Measurements from ENCODE around the gene PSMD6.
A peak's percentile ranks its signal among the peaks of the same experiment; 100 is the strongest.

PSMD6 gene

DNA sequence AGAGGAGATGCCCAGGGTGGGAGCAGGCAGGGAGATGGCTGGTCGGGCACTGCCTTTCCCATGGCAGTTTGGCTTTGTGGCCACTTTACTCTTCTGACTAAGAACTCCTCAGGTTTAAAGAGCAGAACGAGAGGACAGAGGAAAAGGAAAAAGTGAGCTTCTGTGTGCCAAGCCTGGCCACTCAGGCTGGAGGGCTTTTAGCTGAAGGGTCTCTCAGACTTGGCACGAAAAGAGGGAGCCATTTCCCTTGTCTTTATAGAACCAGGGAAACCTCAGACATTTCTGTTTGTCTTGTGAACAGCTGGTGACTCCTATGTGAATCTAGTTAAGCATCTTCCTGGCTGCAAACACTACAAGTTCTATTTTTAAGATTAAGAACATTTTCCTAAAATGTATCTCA is 23.3 kb upstream of the PSMD6 start:
- no peak for DNase-seq (ENCODE audit: low spot score)

DNA sequence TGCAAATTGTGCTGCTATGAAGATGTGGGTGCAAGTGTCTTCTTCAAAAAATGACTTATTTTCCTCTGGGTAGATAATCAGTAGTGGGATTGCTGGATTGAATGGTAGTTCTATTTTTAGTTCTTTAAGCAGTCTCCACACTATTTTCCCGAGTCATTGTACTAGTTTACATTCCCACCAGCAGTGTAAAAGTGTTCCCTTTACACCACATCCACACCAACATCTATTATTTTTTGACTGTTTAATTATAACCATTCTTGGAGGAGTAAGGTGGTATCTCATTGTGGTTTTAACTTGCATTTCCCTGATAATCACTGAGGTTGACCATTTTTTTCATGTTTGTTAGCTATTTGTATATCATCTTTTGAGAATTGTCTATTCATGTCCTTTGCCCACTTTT is 19.7 kb upstream of the PSMD6 start:
- no peak for DNase-seq (ENCODE audit: low spot score)

DNA sequence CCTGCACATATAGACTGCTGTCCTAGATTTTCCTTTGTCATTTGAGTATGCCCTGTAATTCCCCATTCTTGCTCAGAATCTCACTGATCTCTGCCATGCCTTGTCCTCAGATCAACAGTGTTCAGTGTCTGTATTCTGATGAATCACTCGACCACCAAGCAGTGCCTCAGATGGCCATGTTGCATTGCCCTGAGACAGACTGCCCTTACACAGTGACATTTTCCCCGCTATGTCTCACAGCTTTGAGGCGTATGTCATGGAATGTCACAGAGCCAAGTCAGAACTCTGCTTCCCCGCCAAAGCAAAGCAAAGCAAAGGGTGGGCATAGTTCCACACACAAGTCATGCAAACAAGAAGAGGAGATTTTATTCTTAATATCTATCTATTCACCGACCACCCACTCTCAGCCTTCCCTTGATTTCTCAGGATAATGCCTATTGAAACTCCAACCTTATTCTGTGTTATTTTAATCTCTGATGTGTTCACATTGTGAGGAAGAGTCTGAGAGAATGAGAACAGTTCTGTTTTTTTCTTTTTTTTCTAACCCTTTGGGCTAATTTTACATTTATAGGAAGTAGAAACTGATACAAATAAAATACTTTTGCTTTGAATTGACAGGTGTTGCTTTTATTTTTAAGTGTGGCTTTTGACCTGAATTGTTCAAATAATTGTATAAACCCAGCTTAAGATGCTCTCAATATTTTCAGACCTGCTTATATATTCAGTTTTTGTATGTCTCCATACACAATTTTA is 16.9 kb upstream of the PSMD6 start:
- DNase-seq (ENCODE audit: low spot score) = no peak

DNA sequence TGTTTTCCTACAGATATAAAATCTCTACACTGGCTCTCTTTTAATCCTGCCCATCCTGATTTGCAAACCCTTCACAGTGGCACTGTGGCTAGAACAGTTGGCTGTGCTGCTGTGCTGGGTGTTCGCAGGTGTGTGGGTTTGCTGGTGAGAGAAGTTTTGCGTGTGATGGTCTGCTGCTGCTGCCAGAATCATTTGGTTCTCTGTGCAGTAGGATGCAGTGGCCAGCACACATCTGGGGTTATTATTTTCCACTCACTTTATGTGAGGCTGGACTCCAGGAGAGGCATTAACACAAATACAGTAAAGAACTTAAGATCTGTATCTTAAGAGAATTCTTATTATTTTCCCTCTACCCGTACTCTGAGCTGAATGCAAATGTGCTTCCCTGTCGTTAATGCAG is 16.0 kb upstream of the PSMD6 start:
- DNase-seq (ENCODE audit: low spot score) = no peak

DNA sequence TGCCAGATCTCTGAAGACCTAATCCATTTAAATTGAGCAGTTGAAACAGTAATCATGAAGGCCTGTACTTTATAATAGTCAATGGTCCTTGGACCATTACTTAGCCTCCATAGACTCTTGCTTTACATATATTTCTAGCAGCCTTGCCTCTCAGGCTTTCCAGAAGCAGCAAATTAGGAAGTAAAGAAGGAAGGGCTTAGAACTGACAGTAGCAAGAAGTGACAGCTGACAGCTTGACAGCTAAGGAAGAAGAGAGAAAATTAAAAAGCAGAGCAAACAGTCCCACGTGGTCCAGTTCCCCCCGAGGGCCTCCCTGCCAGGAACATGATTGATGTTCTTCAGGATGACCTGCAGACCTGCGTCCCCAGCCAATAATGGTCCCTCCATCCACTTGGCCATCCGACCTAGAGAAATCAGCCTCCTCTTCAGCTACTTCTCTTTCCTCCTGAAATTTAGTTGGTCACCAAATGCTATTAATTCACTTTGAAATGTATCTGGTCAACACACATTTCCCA is 15.0 kb upstream of the PSMD6 start:
- no peak for DNase-seq (ENCODE audit: low spot score)

DNA sequence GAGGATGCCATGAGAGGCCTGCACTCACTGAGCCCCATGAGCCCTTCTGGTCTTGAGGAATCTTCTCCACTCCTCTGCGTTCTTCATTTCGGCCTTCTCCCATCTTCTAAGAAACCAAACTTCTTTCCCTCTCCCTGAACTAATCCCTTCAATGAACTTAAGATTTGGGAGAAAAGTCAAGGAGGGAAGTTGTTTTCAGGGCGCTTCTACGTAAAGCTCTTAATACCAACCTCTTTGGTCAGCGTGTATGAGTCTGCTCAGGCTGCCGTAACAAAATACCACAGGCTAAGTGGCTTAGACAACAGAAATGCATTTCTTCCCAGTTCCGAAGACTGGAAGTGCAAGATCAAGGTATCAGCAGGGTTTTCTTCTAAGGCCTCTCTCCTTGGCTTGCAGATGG is 13.8 kb upstream of the PSMD6 start:
- no peak for DNase-seq (ENCODE audit: low spot score)

DNA sequence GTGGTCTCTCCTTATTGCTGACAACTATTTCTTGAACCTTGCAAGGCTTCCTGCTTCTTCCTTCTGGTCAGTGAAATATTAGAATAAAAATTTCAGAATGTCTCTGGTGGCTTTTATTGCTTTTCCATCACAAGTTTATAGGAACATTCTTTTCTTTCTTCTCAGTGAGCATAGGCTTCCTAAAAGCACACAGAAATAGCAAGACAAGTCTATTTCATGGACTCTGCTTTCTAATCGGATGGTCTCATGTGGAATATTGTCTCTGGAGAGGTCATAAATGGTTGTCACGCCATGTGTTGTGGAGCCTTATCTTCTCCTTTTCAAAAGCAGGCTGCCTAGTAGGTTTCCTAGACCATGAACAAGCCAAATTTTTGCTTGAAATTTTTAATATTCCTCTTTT is 9.8 kb upstream of the PSMD6 start:
- DNase-seq (ENCODE audit: low spot score) = no peak

DNA sequence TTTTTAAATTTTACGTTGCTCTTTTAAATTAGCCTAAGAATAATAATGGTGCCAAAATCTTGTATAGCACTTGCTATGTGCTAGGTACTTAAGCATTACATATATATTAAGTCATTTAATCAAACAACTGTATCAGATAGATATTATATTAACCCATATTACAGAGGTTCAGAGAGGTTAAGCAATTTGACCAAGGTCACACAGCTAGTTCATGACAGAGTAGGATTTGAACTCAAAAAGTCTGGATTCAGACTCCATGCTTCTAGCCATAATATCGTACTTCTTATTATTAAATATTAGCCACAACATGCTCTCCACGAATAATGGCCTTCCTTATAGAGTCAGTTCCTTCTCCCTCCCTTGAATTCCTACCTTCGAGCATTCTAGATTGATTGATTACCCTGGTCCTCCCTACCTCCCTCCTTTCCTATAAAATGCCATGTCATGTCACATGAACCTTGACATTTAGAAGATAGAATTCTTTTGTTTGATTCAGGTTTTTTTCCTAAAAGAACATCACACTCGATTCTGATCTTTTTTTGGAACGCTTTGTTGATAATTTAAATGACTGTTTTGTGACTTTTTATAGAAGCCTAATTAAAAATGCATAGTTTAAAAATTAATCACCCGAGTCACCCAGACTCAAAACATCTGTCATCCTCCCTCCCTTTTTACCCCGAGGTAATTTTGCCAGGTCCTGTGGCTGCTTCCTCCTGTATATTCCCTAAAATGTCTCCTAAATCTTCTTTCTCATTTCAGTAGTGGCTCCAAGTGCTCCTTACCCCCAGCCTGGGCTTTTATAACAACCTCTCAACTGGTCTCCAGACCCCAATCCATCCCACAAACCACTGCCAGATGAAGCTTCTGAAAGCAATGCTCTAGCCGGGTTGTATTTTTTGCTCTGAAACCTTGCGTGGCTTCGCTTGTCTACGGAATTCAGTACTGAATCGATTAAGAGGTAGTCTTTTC is 8.5 kb upstream of the PSMD6 start:
- DNase-seq (ENCODE audit: low spot score) = no peak

DNA sequence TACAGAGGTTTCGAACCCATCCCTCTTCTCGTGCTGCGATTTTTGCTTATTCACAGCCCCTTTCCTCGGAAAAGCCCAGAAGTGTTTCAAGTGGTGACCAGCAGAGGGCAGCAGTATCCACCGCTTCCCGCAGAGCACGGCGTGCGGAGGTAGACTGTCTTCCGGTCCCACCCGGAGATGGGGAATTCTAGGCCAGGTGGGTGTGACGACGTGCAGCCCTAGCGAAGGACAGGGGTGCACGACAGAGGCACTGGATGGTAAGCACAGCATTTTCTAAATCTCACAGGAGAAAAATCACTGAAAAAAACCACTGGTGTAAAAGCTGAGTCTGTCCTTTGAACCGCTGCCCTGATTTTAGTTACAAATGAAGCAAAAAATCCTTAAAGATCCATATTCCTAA is 7.4 kb upstream of the PSMD6 start:
- peak; percentile 80 for DNase-seq (ENCODE audit: low spot score)

DNA sequence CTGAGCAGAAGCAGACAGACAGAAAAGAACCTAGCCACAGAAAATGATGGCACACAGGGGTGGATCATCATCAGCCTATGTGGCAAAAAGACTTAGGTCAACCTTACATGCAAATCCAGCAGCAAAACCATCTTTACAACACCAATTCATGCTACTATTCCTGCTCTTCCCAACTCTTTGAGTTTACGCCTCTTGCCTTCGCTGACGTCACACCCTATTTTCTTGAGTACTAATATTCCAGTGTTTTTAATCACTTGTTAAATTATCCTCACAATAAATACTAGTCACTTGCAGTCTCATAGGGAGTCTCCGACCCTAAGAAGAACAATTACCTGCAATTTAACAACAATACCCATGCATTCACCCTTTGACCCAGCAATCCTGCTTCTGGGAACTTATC is 6.0 kb upstream of the PSMD6 start:
- no peak for DNase-seq (ENCODE audit: low spot score)

DNA sequence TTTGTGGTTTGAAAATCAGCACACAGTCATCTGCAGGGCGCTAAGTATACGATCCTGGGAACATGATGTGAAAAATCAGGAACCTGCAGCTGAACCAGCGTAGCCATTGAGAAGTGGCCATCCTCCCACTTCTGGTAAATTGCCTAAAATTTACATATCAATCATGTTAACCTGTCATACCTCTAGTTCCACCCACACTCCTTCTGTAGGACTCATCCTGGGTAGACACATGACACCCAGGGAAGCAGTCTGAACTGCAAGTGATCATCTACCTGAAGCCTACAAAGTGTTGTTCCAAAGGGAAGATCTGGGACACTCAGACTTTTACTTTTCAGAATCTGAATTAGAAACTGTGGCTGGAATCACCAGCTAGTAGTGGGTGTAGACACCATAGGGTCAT is 5.5 kb upstream of the PSMD6 start:
- DNase-seq (ENCODE audit: low spot score) = no peak

DNA sequence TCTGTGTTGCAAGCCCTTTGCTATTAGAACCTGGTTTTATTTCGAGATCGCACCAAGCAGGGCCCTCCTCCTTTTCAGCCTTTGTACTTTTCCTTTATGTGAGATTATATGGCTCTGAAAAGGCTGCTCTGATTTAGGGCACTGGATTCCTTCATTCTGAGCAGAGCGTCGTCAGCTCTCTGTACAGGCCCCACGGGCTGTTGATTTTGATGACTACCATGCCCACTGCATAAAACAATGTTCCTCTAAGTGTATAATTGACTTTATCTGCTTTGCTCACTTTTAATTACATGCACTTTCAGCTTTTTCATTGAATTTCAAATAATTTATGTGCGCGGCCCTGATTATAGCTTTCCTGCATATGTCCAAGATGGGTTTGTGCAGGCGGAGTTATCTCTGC is 4.4 kb upstream of the PSMD6 start:
- DNase-seq (ENCODE audit: low spot score) = no peak

DNA sequence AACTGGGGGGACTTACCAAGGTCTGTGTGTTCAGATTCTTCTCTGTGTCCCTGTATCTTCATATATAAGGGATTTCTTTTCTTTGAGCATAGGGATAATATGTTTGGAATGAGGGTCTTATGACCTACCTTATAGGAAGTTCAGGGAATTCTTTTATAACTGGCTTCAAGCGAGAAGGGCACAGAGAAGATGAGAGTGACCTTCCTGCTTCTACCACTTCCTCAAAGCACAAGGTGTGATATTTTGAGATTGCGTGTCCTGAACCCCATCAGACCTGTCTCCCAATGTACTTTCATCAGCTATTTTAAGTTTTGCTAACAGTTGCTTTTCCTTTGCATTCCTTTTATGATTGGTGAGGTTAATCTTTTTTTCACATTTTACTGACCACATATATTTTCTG is 3.1 kb upstream of the PSMD6 start:
- DNase-seq (ENCODE audit: low spot score) = no peak

DNA sequence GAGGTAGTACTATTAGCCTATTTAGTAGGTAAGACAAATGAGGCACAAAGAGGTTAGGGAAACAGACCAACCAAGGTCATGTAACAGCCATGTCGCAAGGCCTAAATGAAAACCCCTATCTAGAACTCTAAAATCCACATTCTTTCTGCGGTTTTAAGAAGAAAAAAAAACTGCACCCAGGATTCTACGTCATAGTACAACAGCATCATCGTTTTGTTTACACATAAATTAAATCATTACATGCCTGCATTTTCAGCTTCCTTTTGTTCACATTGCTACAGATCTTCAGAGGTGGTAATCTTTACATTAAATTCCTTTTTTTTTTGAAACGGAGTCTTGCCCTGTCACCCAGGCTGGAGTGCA is 548 bp upstream of the PSMD6 start:
- DNase-seq (ENCODE audit: low spot score) = no peak

DNA sequence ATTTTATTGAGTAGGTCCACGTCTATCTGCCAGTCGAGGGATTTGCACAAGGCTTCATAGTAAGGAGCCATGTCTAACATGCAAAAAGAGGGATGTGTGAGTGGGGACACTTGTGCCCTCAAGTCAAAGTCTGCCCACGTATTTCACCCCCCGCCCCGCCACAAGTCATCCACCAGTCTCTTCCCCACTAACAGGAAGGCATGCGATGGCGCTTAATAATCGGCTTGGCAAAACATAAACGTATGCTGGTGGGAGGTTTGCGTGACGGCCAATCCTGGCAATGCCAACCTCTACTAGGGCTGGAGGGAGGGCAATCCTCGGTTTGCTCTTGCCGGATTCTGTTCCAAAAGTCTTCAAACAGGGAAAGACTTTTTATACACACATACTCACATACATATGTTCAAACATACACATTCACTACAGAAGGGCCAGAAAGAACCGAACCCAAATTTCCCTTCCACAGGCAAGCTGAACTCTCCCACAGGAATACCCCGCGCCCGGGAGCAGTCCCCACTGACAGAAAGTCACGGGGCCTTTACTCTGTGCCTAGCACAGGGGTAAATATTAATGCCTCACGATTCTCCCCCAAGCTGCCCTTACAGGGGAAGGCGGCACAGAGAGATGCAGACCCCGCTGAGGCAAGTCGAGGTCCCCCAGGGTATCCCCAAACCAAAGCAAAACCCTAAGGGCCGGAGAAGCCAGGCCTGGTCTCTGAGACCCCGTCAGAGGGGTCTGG is 675 bp downstream of the PSMD6 start:
- no peak for DNase-seq (ENCODE audit: low spot score)

DNA sequence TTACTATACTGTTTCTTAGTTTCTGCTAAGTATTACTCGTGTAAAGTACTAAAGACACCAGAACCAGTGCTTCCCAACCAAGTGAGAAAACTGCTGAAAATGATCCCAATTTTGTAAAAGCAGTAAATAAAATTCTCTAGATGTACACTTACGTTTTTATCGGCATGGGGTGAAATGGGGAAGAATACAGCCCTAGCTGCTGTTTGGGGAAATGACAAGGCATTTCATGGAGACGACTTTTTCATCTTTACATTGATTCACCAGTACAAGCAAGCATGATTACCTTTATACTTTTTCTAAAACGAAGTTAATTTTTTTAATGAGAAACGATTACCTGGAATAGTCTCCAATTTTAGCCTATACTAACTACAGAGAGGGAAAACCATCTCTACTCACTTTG is 1.4 kb downstream of the PSMD6 start:
- DNase-seq (ENCODE audit: low spot score) = no peak

DNA sequence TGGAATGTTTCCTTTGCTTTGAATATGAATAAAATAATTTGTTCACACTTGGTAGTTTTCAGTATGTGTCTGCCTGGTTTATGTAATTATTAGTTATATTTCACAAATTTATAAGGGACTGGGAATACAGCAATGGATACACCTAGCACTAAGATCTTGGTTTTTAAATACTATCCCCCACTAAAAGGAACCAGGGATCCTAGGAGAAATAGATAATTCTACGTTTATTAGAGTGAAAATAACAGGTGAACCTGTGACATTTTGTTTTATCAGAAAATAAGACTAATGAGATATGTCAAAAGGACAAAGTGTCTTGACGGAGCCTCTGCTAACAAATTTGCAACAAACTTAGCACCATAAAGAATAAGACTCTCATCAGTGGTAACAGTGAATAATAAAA is 3.4 kb downstream of the PSMD6 start:
- DNase-seq (ENCODE audit: low spot score) = no peak

DNA sequence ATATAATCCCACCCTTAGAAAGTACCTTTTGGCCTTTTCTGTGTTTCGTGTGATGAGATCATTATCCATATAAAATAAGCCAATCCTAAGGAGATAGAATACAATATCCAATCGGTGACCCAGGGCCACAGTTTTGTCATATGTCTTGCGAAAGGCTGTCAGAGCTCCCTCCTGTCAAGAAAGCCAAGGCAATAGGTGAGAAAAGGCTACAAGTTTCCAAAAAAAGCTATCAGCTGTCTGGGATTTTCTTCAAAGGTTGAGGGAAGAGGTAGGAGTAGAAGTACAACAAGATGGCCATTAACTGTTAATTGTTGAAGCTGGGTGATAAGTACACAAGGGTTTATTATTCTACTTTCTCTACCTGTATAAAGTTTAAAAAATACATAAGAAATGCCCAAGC is 4.0 kb downstream of the PSMD6 start:
- DNase-seq (ENCODE audit: low spot score) = no peak

DNA sequence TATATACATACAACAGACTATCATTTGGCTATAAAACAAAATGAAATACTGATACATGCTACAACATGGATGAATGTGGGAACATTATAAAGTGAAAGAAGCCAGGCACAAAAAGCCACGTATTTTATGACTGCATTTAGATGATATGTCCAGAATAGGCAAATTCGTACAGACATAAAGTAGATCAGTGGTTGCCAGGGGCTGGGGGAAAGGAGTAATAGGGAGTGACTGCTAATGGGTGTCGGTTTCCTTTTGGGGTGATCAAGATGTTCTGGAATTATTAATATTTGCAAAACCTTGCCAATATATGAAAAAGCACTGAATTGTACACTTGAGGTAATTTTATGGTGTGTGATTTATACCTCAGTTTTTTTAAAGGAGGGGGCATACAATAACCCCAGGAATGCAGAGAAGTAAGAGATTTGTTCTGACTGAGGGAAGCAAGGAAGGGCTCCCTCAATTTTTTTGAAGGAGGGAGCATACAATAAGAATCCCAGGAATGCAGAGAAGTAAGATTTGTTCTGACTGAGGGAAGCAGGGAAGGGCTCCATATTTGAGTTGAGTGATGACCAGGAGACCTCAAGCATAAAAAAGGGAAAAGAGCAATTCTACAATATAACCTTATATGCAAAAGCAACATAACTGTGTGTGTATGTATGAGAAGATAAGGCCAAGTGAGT is 6.2 kb downstream of the PSMD6 start:
- DNase-seq (ENCODE audit: low spot score) = no peak

DNA sequence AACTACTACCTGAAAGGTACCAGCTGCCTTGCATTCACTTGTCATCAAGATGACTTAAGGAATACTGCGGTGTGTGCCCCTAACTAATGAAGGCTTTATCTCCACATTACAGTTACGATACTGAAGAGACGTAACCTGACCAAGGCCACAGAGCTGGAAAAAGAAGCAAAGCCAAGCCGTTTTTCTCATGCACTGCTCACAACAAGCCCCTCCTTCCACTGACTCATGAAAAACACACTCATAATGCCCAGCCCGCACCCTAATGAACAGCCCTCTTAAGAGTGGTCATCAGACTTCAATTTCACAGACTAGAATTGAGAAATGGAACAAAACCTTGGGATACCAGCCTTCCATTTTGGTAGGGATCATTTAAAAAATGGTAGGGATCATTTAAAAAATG is 11.6 kb downstream of the PSMD6 start:
- no peak for DNase-seq (ENCODE audit: low spot score)

DNA sequence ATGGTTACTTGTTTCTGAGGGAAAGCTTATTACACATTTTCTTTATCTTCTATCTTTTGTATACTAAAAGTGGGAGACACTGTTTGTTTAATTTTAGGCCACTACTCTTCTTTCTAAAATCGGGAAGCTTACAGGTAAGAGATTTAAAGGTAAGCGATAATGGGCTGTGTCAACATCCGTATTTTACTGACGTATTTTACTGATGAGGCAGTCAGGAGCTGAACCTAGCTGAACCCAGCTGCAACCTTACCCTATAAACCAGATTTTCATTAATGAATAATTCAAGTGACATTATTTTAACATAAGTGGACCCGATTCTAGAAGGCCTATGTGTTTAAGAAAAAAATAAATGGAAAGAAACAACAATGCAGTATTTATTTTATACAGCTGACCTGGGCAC is 13.1 kb downstream of the PSMD6 start:
- no peak for DNase-seq (ENCODE audit: low spot score)

DNA sequence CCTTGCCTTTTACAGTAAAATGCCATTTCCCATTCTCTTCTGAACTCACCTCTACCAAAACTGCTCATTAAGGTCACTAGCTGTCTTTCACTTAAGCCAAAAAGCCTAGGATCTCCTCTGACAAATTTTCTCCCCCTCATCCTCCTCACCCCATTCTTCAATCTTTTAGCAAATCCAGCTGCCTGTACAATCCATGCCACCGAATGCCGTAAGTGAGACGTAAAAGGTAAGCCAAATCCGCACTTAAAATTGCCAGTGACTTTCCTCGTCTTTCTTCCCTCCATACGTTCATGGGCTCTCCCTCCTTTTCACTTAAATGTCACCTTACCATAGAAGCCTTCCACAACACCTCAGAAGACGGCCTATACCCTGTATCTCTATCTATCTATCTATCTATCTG is 13.8 kb downstream of the PSMD6 start:
- DNase-seq (ENCODE audit: low spot score) = no peak

All from Ammon's horn (tissue), 1 donor.